PC-9 (cell line): ENCODE measurements around the gene TRIO.

Experiments
- CTCF ChIP-seq: fragments of 200-600 bp; sonication (generic); conservative IDR thresholded peaks from 2 replicates; pipeline ENCODE4 v1.6.1; 2017; ENCODE audit warnings: mixed run types, antibody characterized with exemption, mild to moderate bottlenecking, moderate library complexity
- EZH2 ChIP-seq: fragments of 200-600 bp; sonication (generic); IDR thresholded peaks from 2 replicates; pipeline ENCODE4 v1.8.0; 2017; ENCODE audit warnings: antibody characterized with exemption, low read depth

GRCh38 chr5:14180437-14180836 is 37.3 kb downstream of the TRIO start:
- TF ChIP-seq EZH2 (no peak), CTCF (no peak)
